HG03066 (cell line): Measurements from ENCODE around the gene PRR5L.

Source experiments
- ATAC-seq: cut with Tn5 transposase; IDR thresholded peaks from one replicate; pipeline ENCODE4 v1.9.1; 2021; ENCODE audit warnings: low read depth; ENCODE audit not compliant: unreplicated experiment

The PRR5L gene

GRCh38 chr11:36354221-36355003 is 58.3 kb downstream of the PRR5L start:
- ATAC-seq = peak; percentile 76

DNA sequence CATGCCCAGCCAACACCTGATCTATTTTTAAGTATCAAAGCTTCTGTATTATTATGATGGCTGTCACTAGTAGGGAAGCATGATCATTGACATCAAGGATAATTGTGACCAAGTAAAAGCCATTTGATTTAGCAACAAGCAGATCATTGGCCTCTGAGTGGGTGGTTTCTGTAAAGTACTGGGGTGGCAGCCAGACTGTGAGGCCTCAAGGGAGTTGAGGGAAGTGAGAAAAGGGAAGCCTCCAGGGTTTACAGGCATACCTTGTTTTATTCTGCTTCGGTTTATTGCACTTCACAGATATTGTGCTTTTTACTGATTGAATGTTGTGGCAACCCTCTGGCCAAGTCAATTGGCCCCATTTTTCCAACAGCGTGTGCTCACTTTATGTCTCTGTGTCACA is 60.1 kb downstream of the PRR5L start:
- ATAC-seq = peak; percentile 75

DNA sequence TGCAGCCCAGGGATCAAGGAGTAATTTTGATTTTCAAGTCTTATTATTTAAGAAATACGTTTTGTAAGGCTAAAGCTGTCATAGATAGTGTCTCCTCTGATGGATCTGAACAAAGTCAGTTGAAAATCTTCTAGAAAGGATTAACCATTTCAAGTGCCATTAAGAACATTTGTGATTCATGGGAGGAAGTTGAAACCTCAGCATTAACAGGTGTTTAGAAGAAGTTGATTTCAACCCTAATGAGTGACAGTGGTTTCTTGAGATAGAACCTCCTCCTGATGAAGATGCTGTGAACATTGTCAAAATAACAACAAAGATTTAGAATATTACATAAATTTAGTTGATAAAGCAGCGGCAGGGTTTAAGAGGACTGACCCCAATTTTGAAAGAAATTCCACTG is 61.7 kb downstream of the PRR5L start:
- no peak for ATAC-seq

DNA sequence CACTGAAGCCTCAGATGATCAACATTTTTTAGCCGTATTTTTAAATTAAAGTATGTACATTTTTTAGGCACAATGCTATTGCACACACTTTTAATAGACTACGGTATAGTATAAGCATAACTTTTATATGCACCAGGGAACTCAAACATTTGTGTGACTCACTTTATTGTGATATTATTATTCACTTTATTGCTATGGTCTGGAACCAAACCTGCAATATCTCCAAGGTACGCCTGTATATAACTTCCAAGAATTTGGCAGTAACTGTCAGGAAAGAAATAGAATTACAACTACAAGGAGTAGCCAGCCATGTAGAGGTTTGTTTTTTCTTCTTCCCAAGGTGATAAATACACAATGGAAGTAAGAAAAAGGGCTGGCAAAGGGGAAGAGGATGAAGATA is 62.3 kb downstream of the PRR5L start:
- no peak for ATAC-seq

GRCh38 chr11:36360318-36360717 is 64.2 kb downstream of the PRR5L start:
- no peak for ATAC-seq

- ATAC-seq = no peak
Measured at GRCh38 chr11:36360826-36361415, 64.8 kb downstream of the PRR5L start.

DNA sequence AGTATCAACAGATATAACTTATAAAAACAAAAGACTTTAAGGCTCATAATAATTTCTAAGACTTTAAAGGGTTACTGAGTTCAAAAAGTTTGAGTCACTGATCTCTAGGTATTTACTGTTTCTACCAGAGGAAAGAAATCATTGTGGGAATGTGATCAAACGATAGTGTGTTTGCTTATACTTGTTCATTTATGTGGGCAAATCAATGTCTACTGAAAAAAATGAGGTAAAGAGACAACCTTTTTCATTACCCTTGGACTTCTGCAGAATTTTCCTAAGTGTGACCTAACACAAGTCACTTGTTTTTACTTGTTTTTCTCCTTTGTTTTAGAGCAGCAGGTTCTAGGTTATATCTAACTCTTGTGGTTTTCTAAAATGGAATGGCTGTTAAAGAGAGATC is 65.4 kb downstream of the PRR5L start:
- ATAC-seq = no peak

GRCh38 chr11:36361901-36362391 is 65.9 kb downstream of the PRR5L start:
- ATAC-seq = no peak

- ATAC-seq = no peak
Measured at GRCh38 chr11:36362902-36363301, 66.8 kb downstream of the PRR5L start.

DNA sequence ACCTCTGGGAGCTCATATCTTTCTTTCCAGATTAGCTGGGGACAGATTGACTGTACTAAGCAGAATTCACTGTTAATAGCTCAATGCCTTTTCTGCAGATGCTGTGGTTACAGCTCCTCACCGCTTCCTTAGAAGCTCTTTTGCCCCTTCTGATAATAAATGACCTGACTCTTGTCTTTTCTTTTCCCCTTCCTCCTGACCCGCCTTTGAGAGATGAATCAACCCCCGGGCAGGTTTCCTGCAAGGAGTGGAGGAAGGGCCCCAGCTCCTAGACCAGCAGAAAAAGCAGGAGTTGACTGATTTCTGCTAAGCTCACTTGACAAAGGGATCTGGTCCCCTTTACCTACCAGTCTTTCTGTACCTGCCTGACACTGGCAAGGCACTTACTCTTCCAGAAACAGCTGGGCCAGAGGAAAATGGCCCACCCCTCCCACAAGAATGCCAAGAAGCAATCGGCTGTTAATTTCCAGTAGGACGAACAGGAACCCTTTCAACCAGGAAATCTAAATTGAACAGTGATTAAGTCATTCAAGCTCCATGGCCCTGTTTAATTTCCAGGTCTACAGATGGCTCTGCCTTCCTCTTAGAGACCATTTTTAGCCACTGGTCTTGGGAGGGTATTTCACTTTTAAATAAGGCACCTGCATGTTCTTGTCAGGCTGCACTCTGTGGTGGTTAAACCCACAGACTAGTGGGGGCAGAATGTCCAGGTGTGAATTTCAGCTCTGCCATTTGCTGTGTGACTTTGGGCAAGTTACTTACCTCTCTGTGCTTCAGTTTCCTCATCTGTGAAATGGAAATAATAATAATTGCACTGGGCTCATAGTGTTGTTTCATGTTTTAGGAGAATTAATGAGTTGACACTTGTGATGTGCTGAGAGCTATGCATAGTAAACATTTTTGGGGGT is 67.5 kb downstream of the PRR5L start:
- no peak for ATAC-seq

DNA sequence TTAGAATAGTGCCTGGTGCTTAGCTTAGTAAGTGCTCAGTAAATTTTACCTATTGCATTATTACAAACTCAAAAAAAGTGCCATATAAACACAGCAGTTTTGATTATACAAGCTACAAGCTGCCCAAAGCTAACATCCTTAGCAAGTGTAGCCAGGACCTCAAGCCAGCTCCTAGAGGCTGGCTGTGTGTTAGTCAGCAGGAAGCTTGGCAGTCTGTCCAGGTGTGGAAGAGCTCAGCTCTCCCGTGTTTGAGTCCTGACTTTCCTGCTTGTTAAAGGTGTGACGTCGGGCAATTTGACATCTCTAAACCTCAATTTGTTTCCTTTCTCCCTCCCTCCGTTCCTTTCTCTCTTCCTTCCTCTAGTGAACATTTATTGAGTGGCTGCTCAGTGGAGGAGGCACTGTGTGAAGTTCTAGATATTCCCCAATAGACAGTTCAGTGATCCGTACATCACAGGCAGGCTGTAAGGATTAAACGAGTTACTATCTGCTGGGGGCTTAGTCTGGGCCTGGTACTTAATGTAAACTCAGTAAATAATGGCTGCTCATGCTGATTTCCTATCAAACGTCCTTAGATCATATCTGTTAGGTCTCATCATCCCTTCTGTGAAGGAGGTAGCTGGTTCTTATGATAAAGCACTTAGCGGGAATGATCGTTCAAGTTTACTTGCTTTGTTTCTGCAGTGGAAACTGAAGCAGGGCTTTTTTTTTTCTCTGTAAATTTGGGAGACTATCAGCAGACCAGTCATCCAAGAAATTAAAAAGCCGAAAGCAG is 68.7 kb downstream of the PRR5L start:
- no peak for ATAC-seq

DNA sequence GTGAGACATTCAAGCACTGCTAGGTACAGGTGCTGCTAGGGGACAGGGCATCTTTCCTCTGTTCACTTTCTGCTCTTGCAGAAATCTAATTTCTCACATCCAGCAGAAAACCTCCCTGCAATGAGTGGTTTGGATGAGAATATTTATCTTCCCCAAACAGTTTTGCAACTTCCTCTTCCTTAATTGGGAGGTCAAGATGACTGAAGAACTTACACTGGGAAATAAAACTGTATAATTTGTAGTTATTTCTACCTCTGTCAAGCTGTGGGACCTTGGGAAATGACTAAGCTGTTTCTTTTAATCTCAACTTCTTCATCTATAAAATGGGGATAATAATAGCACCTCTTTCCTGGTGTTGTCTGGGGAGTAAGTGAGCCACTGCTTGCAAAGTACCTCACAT is 69.8 kb downstream of the PRR5L start:
- no peak for ATAC-seq

DNA sequence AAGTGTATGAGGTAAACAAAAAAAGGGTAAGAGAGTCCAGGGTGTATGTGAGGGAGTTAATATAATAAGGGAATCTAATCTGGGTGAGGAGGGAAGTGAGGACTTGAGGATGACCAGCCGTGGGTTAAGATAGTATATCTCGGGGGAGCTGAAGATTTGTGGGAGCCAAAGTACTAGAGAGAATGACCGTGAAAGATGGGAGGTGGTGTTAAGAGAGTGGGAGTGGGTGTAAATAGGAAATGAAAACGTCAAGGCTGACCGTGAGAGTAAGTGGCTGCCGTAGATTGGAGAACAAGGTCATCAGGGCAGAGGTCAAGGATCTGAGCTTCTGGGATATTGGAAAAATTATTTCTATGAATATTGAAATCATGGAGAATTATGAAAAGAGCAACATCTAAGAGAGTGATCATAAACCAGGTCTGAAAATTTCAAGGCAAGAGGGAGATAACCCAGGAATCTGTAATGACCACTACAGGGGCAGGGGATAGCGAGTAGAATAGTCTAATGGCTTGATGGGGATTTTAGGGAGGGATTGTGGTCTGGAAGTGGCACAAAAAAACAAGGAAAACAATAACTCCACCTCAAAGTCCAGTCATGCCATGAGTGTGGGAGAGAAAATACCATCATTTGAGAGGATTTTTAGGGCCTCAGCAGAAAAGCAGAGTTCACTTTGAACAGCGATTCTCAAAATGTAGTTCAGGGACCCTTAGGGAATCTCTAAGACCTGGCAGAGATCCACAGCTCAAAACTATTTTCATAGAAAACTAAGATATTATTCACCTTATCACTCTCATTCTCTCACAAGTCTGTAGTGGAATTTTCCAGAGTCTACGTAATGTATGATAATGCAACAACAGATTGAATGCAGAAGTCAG is 72.0 kb downstream of the PRR5L start:
- no peak for ATAC-seq

DNA sequence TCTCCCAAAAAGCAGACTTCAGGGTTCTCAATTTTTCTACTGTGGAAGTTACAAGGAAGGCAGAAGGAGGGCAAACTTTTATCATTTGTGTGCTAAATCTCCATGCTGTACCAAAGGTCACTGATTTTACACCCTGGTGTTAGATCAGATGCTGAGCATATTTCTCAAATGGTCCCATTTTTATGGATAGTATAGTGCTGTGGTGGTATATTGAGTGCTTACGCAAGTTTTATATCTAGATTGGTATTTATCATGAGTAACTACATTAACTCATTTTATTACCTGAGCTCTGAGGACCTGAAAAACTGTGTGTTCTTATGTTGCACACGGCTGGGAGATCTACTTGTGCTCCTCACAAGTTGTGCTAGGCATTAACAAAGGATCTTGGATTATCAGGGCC is 75.1 kb downstream of the PRR5L start:
- ATAC-seq = no peak

GRCh38 chr11:36371590-36371989 is 75.5 kb downstream of the PRR5L start:
- no peak for ATAC-seq

DNA sequence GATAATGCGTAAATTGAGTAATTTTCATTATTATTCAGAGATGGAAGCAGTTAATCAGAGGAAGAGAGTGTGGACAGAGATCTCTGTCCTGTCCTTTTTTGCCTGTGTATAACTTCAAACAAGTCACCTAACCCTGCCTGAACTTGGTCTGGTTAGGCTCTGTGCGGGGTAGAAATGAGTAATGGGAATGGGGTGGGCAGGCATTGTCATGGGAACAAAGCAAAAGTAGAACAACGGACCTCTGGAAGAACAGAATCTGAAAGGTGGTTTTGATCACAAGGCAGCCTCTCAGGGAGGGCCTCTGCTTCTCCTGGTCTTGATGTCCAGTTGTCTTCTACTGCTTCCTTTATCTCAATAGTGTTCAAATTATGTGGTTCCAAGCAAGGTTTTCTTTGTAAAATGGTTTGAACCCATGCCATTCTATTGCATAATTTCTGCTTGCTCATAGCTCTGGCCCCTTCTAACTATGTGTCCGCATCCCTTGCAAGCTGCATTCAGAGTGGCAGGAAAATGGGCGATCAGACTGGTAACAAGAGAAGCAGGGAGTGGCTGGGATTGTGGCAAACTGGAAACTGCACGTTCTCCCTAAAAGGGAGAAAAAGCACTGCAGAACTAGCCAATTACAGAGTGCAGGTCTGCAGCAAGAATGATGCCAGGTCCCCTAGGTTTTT is 76.1 kb downstream of the PRR5L start:
- no peak for ATAC-seq

GRCh38 chr11:36373016-36374010 is 77.2 kb downstream of the PRR5L start:
- ATAC-seq = no peak

- no peak for ATAC-seq
Measured at GRCh38 chr11:36374726-36375125, 78.6 kb downstream of the PRR5L start.
